HG02623 (cell line): ENCODE measurements around the gene CALML3.

ENCODE experiments used
- ATAC-seq: cut with Tn5 transposase; IDR thresholded peaks from one replicate; pipeline ENCODE4 v1.9.1; 2021; ENCODE audit warnings: moderate library complexity; ENCODE audit not compliant: unreplicated experiment

The CALML3 gene

GRCh38 chr10:5490698-5491464 is 33.9 kb upstream of the CALML3 start:
- no peak for ATAC-seq

GRCh38 chr10:5491477-5491876 is 33.3 kb upstream of the CALML3 start:
- no peak for ATAC-seq

- ATAC-seq = no peak
Measured at GRCh38 chr10:5492322-5492855, 32.4 kb upstream of the CALML3 start.

GRCh38 chr10:5492929-5493576 is 31.7 kb upstream of the CALML3 start:
- ATAC-seq = no peak

GRCh38 chr10:5493691-5494090 is 31.1 kb upstream of the CALML3 start:
- ATAC-seq = no peak

- no peak for ATAC-seq
Measured at GRCh38 chr10:5494611-5495010, 30.1 kb upstream of the CALML3 start.

- ATAC-seq = no peak
Measured at GRCh38 chr10:5496261-5497250, 28.2 kb upstream of the CALML3 start.

GRCh38 chr10:5497289-5497688 is 27.5 kb upstream of the CALML3 start:
- ATAC-seq = no peak

GRCh38 chr10:5497948-5498730 is 26.6 kb upstream of the CALML3 start:
- no peak for ATAC-seq

GRCh38 chr10:5498791-5499492 is 25.8 kb upstream of the CALML3 start:
- ATAC-seq = no peak

- no peak for ATAC-seq
Measured at GRCh38 chr10:5499493-5500140, 25.1 kb upstream of the CALML3 start, which contains the start of gene CALML5. Gene CALML5, minus strand, starts transcription at chr10:5499570. Its CDS starts 132 bp downstream, at chr10:5499438.

- ATAC-seq = no peak
Measured at GRCh38 chr10:5500162-5500670, 24.5 kb upstream of the CALML3 start.

GRCh38 chr10:5500910-5501309 is 23.9 kb upstream of the CALML3 start:
- no peak for ATAC-seq

GRCh38 chr10:5502061-5502521 is 22.7 kb upstream of the CALML3 start:
- no peak for ATAC-seq

GRCh38 chr10:5502571-5503476 is 21.9 kb upstream of the CALML3 start:
- ATAC-seq = no peak

- ATAC-seq = no peak
Measured at GRCh38 chr10:5503477-5503835, 21.3 kb upstream of the CALML3 start.

- ATAC-seq = no peak
Measured at GRCh38 chr10:5504146-5505072, 20.4 kb upstream of the CALML3 start.
